Measurements from ENCODE around the gene SCAMP4. TPM values are rescaled to one million over a fixed set of nuclear protein-coding genes. Genes with fewer than 3 reads are reported as not detected.
A peak's percentile ranks its signal among the peaks of the same experiment; 100 is the strongest.

SCAMP4 gene
- total and polyA plus RNA-seq, 2 of the 13 experiments (the other 11 are each of a cell fraction or from before 2014, with no cell fraction given), result 10.7 to 13.7 TPM

GRCh38 chr19:1905110-1905862 lies at the start of gene SCAMP4, which contains the start of gene ADAT3 (continued):
- TF ChIP-seq GFI1 (CRISPR knock-in tag; IDR thresholded peaks at IDR 0.05; ENCODE audit: borderline replicate concordance) (no peak), ZSCAN9 (CRISPR knock-in tag; IDR thresholded peaks at IDR 0.05; ENCODE audit: borderline replicate concordance) (no peak), ARNTL (CRISPR knock-in tag; IDR thresholded peaks at IDR 0.05) (no peak), LBX2 (CRISPR knock-in tag; IDR thresholded peaks at IDR 0.05; ENCODE audit: borderline replicate concordance) (no peak), TFDP1 (CRISPR knock-in tag; IDR thresholded peaks at IDR 0.05; ENCODE audit: borderline replicate concordance) (peak; percentile 66; the same call in 1 of the 2 replicates), ASH2L (IDR thresholded peaks at IDR 0.05; ENCODE audit: insufficient read length, low read depth, low read length) (no peak), HIVEP1 (CRISPR knock-in tag; IDR thresholded peaks at IDR 0.05) (0 out of 2 replicates have a peak, but pooled peaks have one; percentile 56), ZNF704 (CRISPR knock-in tag; IDR thresholded peaks at IDR 0.05; ENCODE audit: borderline replicate concordance) (no peak), ZBED4 (CRISPR knock-in tag; IDR thresholded peaks at IDR 0.05; ENCODE audit: borderline replicate concordance) (peak; percentile 91), NCOA5 (CRISPR knock-in tag; IDR thresholded peaks at IDR 0.05) (no peak), ZNF383 (CRISPR knock-in tag; IDR thresholded peaks at IDR 0.05; ENCODE audit: borderline replicate concordance) (no peak), BCL3 (CRISPR knock-in tag; IDR thresholded peaks at IDR 0.05) (no peak), ZKSCAN1 (IDR thresholded peaks at IDR 0.05; ENCODE audit: low read length) (no peak), ZNF296 (CRISPR knock-in tag; conservative IDR thresholded peaks at IDR 0.05) (no peak), GTF2F1 (IDR thresholded peaks at IDR 0.05; ENCODE audit: low read length) (no peak), MAFF (IDR thresholded peaks at IDR 0.05; ENCODE audit: low read depth, low read length) (peak; percentile 5; the same call in 1 of the 2 replicates), ZSCAN22 (CRISPR knock-in tag; IDR thresholded peaks at IDR 0.05) (no peak), EP300 (IDR thresholded peaks at IDR 0.05; ENCODE audit: low read depth in 2 of 2, low read length in 2 of 2) (peak in 1 of 2 experiments; percentile 53; a peak in 2 of 4 replicates), EP300 (CRISPR knock-in tag; IDR thresholded peaks at IDR 0.05; ENCODE audit: borderline replicate concordance) (peak; percentile 26; the same call in 1 of the 2 replicates), HNRNPH1 (optimal IDR thresholded peaks at IDR 0.05; ENCODE audit: low read depth, low read length) (no peak), TEAD2 (CRISPR knock-in tag; IDR thresholded peaks at IDR 0.05) (no peak)

Data from HepG2 (cell line).